Keratinocyte (primary cell): ENCODE results near the gene TPI1. TPM values are rescaled to one million over a fixed set of nuclear protein-coding genes. Genes with fewer than 3 reads are reported as not detected.

ENCODE experiments used
- DNase-seq: peaks from one replicate; pipeline ENCODE4 v3.0.0-alpha.2; 2011; ENCODE audit warnings: low read depth, missing footprints, low spot score
- FAIRE-seq: peaks from 2 replicates; lab custom pipeline; 2011; peaks lifted over from hg19 to GRCh38; lab: Jason Lieb, UNC
- H2AFZ ChIP-seq: 2 replicates; pipeline ENCODE4 v1.6.0; 2012; ENCODE audit warnings: low read length, control low read depth, inconsistent platforms; ENCODE audit not compliant: control insufficient read depth
- H3K27ac ChIP-seq: 2 replicates; pipeline ENCODE4 v1.5.1; 2011; ENCODE audit warnings: low read length; ENCODE audit not compliant: control insufficient read depth, insufficient read depth
- H3K27me3 ChIP-seq: 3 replicates; pipeline ENCODE4 v1.6.0; 2011; ENCODE audit warnings: low read length; ENCODE audit not compliant: control insufficient read depth, insufficient read depth; ENCODE audit errors: extremely low read depth
- H3K36me3 ChIP-seq, 2 experiments: 2 replicates in 1 of 2; 3 replicates in 1 of 2; pipeline ENCODE4 v1.5.1; 2011; ENCODE audit warnings: low read length in 2 of 2, mild to moderate bottlenecking in 1 of 2; ENCODE audit not compliant: control insufficient read depth in 2 of 2, insufficient read depth in 2 of 2; ENCODE audit errors: extremely low read depth in 1 of 2
- H3K4me1 ChIP-seq: 3 replicates; pipeline ENCODE4 v1.5.1; 2011; ENCODE audit warnings: low read length; ENCODE audit not compliant: control insufficient read depth, insufficient read depth; ENCODE audit errors: extremely low read depth
- H3K4me2 ChIP-seq: 3 replicates; pipeline ENCODE4 v1.6.0; 2011; ENCODE audit warnings: low read depth, low read length; ENCODE audit not compliant: control insufficient read depth, insufficient read depth; ENCODE audit errors: extremely low read depth
- H3K4me3 ChIP-seq, 3 experiments: fragments of 200-600 bp in 1 of 3; sonication (generic) in 1 of 3; 2 replicates in 2 of 3; 3 replicates in 1 of 3; pipeline ENCODE4 v1.5.1; 2011 to 2016; ENCODE audit warnings: low read length in 3 of 3, mild to moderate bottlenecking in 3 of 3, control low read depth in 2 of 3, inconsistent platforms in 1 of 3, low read depth in 1 of 3, mixed read lengths in 1 of 3, mixed run types in 1 of 3, moderate library complexity in 1 of 3; ENCODE audit not compliant: control insufficient read depth in 2 of 3, insufficient read depth in 2 of 3; ENCODE audit errors: extremely low read depth in 1 of 3
- H3K79me2 ChIP-seq: 2 replicates; pipeline ENCODE4 v1.6.0; 2012; ENCODE audit warnings: low read length; ENCODE audit not compliant: control insufficient read depth, insufficient read depth
- H3K9ac ChIP-seq: 3 replicates; pipeline ENCODE4 v1.6.0; 2011; ENCODE audit warnings: low read length; ENCODE audit not compliant: control insufficient read depth, insufficient read depth; ENCODE audit errors: extremely low read depth
- H3K9me1 ChIP-seq: 3 replicates; pipeline ENCODE4 v1.6.0; 2011; ENCODE audit warnings: low read length; ENCODE audit not compliant: control insufficient read depth, insufficient read depth; ENCODE audit errors: extremely low read depth
- H3K9me3 ChIP-seq: 2 replicates; pipeline ENCODE4 v1.5.1; 2012; ENCODE audit warnings: low read depth, low read length; ENCODE audit not compliant: control insufficient read depth
- H4K20me1 ChIP-seq: 3 replicates; pipeline ENCODE4 v1.6.0; 2011; ENCODE audit warnings: low read length; ENCODE audit not compliant: control insufficient read depth, insufficient read depth; ENCODE audit errors: extremely low read depth
- EZH2 ChIP-seq: IDR thresholded peaks from one replicate; pipeline ENCODE4 v1.6.1; 2012; ENCODE audit warnings: inconsistent platforms, mild to moderate bottlenecking, low read length, moderate library complexity
- dilution Hi-C: fragments of 300-500 bp; cut with MboI; formaldehyde crosslinking; loops from one replicate; pipeline ENCODE4 v1.7.0; 2020; ENCODE audit warnings: low sequenced_read_pairs; ENCODE audit not compliant: extremely low pct_ligation_motif_present
- polyA plus RNA-seq, 5 experiments: library from polyadenylated mRNA; depleted of rRNA in 3 of 5; stranded (reverse) in 3 of 5; stranded (forward) in 1 of 5; unstranded in 1 of 5; fragments of >200 nt; gene quantifications; 1 replicate in 1 of 5; 2 replicates in 3 of 5; 3 replicates in 1 of 5; pipeline versions ENCODE4 v1.2.1 to v1.2.3, GENCODE V29; 2011 to 2012; ENCODE audit warnings: missing spikeins in 2 of 5, low read depth in 1 of 5, low replicate concordance in 1 of 5
- TF ChIP-seq, protein P1 (sequence below), 3 experiments: IDR thresholded peaks in 1 of 3; conservative IDR thresholded peaks in 1 of 3; optimal IDR thresholded peaks in 1 of 3; 2 replicates in 2 of 3; 3 replicates in 1 of 3; pipeline versions ENCODE3 to v1.5.1; 2011; ENCODE audit warnings: low read length in 3 of 3, mild to moderate bottlenecking in 3 of 3, moderate library complexity in 2 of 3, control low read depth in 1 of 3, inconsistent platforms in 1 of 3; ENCODE audit not compliant: insufficient read depth in 2 of 3; ENCODE audit errors: extremely low read depth in 1 of 3

The TPI1 gene
- polyA plus RNA-seq, 1 donor (not counting 4 experiments of a cell fraction or from before 2014, with no cell fraction given): 1,551 TPM

DNA sequence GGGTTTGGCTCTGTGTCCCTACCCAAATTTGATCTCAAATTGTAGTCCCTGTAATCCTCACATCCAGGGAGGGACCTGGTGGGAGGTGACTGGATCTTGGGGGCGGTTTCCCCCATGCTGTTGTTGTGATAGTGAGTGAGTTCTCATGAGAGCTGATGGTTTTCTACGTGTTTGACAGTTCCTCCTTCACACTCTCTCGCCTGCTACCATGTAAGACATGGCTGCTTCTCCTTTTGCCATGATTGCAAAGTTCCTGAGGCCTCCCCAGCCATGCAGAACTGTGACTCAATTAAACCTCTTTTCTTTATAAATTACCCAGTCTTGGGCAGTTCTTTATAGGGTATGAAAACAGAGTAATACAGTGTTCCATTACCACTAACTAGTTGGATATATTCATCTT is 27.0 kb downstream of the TPI1 start:
- DNase-seq (no peak), FAIRE-seq (no peak)
- no peak overlapping the region for H2AFZ ChIP-seq
- no peak overlapping the region for H3K4me3 ChIP-seq
- H3K4me1 ChIP-seq: peaks cover 10% of the 10 kb centered on the region
- H3K9me3 ChIP-seq: no peaks in the 10 kb centered on the region
- H3K4me2 ChIP-seq: no peak overlapping the region
- H4K20me1 ChIP-seq: no peaks in the 10 kb centered on the region
- dilution Hi-C loops: no loop called here
- no peaks in the 10 kb centered on the region for H3K36me3 ChIP-seq
- no peaks in the 10 kb centered on the region for H3K27me3 ChIP-seq
- H3K9me1 ChIP-seq: no peaks in the 10 kb centered on the region
- no peak for TF ChIP-seq EZH2
- TF ChIP-seq, protein P1, sequence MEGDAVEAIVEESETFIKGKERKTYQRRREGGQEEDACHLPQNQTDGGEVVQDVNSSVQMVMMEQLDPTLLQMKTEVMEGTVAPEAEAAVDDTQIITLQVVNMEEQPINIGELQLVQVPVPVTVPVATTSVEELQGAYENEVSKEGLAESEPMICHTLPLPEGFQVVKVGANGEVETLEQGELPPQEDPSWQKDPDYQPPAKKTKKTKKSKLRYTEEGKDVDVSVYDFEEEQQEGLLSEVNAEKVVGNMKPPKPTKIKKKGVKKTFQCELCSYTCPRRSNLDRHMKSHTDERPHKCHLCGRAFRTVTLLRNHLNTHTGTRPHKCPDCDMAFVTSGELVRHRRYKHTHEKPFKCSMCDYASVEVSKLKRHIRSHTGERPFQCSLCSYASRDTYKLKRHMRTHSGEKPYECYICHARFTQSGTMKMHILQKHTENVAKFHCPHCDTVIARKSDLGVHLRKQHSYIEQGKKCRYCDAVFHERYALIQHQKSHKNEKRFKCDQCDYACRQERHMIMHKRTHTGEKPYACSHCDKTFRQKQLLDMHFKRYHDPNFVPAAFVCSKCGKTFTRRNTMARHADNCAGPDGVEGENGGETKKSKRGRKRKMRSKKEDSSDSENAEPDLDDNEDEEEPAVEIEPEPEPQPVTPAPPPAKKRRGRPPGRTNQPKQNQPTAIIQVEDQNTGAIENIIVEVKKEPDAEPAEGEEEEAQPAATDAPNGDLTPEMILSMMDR (optimal IDR thresholded peaks at IDR 0.05 in 1 of 3, IDR thresholded peaks at IDR 0.05 in 1 of 3, conservative IDR thresholded peaks at IDR 0.05 in 1 of 3; ENCODE audit: extremely low read depth in 1 of 3, insufficient read depth in 2 of 3, low read length in 3 of 3): no peak
- no peak overlapping the region for H3K27ac ChIP-seq
- H3K9ac ChIP-seq: no peak overlapping the region
- H3K79me2 ChIP-seq: no peaks in the 10 kb centered on the region

DNA sequence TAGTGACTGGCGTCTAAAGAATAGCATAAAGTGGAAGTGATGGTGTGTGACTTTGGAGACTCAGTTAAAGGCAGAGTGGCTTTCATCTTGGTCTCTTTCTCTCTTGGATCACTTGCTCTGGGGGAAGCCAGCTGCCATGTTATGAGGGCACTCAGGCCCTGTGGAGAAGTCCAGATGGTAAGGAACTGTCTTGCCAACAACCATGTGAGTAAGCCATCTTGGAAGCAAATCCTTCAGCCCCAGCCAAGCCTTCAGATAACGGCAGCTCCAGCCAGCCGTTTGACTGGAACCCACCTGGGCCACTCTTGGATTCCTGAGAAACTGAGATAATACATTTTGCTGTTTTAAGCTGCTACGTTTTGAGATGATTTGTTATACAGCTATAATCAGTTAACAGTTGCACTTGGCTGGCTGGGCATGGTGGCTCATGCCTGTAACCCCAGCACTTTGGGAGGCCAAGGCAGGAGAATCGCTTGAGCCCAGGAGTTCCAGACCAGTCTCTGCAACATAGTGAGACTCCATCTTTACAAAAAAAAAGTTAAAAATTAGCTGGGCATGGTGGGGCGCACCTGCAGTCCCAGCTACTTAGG is 29.6 kb downstream of the TPI1 start:
- H3K4me1 ChIP-seq: no peaks in the 10 kb centered on the region

More for the DNA sequence above, 29.6 kb downstream of the TPI1 start:
- Histone ChIP-seq H3K79me2 (no peaks in the 10 kb centered on the region), H3K9me3 (no peaks in the 10 kb centered on the region), H4K20me1 (no peaks in the 10 kb centered on the region), H3K4me3 (no peak overlapping the region), H3K4me2 (no peak overlapping the region), H3K9me1 (no peaks in the 10 kb centered on the region), H3K9ac (no peak overlapping the region), H3K27ac (no peak overlapping the region), H3K27me3 (no peaks in the 10 kb centered on the region), H3K36me3 (no peaks in the 10 kb centered on the region), H2AFZ (no peak overlapping the region)
- dilution Hi-C loops: no loop called here
- DNase-seq: no peak
- FAIRE-seq: no peak
- TF ChIP-seq, protein P1 (optimal IDR thresholded peaks at IDR 0.05 in 1 of 3, IDR thresholded peaks at IDR 0.05 in 1 of 3, conservative IDR thresholded peaks at IDR 0.05 in 1 of 3; ENCODE audit: extremely low read depth in 1 of 3, insufficient read depth in 2 of 3, low read length in 3 of 3): no peak
- no peak for TF ChIP-seq EZH2
